Endothelial cell (in vitro differentiated cells): ENCODE measurements around the gene OGFOD2. TPM values are rescaled to one million over a fixed set of nuclear protein-coding genes. Genes with fewer than 3 reads are reported as not detected.
"Not testable (repeated sequence)": the region's sequence is repeated elsewhere in the genome, so short reads cannot be mapped to it uniquely, and the experiment has no call there.

Experiments
- DNase-seq: peaks from one replicate; pipeline ENCODE4 v3.0.0; 2021; ENCODE audit warnings: low spot score
- H3K27ac Mint-ChIP-seq: one replicate; pipeline ENCODE4 v1.8.0; 2021; ENCODE audit warnings: mixed read lengths, inconsistent platforms; ENCODE audit not compliant: unreplicated experiment
- H3K27me3 Mint-ChIP-seq: one replicate; pipeline ENCODE4 v1.8.0; 2021; ENCODE audit warnings: mild to moderate bottlenecking, moderate library complexity, mixed read lengths, inconsistent platforms; ENCODE audit not compliant: unreplicated experiment
- H3K36me3 Mint-ChIP-seq: one replicate; pipeline ENCODE4 v1.8.0; 2021; ENCODE audit warnings: mild to moderate bottlenecking, low read depth, mixed read lengths, inconsistent platforms; ENCODE audit not compliant: unreplicated experiment
- H3K4me1 Mint-ChIP-seq: one replicate; pipeline ENCODE4 v1.8.0; 2021; ENCODE audit warnings: mild to moderate bottlenecking, mixed read lengths, inconsistent platforms; ENCODE audit not compliant: unreplicated experiment
- H3K4me3 Mint-ChIP-seq: one replicate; pipeline ENCODE4 v1.8.0; 2021; ENCODE audit warnings: mild to moderate bottlenecking, mixed read lengths, inconsistent platforms; ENCODE audit not compliant: unreplicated experiment
- H3K9me3 Mint-ChIP-seq: one replicate; pipeline ENCODE4 v1.8.0; 2021; ENCODE audit warnings: mixed read lengths, inconsistent platforms; ENCODE audit not compliant: unreplicated experiment
- total RNA-seq: library from RNA; stranded (reverse); fragmentation: NEBNext Ultra II Directional; extraction: Animal tissue kit (Norgen Biotek cat#: 25700); gene quantifications from one replicate; pipeline ENCODE4 v1.2.1, GENCODE V29; 2021; ENCODE audit not compliant: unreplicated experiment
- TF ChIP-seq, protein P1 (sequence below): fragments of 200-600 bp; sonication (generic); IDR thresholded peaks from one replicate; pipeline ENCODE4 v1.5.0; 2021; ENCODE audit warnings: antibody characterized with exemption; ENCODE audit not compliant: unreplicated experiment

OGFOD2 gene
- total RNA-seq, 1 donor from 2014 or later = 10.4 TPM

DNA sequence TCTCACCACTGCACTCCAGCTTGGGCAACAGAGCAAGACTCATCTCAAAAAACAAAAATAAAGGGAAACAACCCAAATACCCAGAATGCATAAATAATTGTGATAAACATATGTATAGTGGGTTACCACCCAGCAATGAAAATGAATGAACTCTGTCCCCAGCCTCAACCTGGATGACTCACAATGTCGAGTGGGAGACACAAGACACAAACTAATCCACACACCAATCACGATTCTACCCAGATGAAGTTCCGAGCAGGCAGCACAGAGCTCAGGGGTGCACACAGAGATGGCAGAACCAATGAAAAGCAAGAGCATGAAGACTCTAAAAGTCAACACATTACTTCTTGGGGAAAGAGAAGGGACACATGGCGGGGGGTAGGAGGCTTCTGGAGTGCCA lies 35.9 kb upstream of the OGFOD2 start:
- TF ChIP-seq, protein P1, sequence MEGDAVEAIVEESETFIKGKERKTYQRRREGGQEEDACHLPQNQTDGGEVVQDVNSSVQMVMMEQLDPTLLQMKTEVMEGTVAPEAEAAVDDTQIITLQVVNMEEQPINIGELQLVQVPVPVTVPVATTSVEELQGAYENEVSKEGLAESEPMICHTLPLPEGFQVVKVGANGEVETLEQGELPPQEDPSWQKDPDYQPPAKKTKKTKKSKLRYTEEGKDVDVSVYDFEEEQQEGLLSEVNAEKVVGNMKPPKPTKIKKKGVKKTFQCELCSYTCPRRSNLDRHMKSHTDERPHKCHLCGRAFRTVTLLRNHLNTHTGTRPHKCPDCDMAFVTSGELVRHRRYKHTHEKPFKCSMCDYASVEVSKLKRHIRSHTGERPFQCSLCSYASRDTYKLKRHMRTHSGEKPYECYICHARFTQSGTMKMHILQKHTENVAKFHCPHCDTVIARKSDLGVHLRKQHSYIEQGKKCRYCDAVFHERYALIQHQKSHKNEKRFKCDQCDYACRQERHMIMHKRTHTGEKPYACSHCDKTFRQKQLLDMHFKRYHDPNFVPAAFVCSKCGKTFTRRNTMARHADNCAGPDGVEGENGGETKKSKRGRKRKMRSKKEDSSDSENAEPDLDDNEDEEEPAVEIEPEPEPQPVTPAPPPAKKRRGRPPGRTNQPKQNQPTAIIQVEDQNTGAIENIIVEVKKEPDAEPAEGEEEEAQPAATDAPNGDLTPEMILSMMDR = no peak
- H3K27me3 Mint-ChIP-seq = no peaks in the 10 kb centered on the region
- peaks cover 4% of the 10 kb centered on the region for H3K36me3 Mint-ChIP-seq
- no peak for DNase-seq
- no peak overlapping the region for H3K27ac Mint-ChIP-seq
- peaks cover 7% of the 10 kb centered on the region for H3K4me1 Mint-ChIP-seq
- H3K4me3 Mint-ChIP-seq = no peak overlapping the region
- H3K9me3 Mint-ChIP-seq = no peaks in the 10 kb centered on the region

DNA sequence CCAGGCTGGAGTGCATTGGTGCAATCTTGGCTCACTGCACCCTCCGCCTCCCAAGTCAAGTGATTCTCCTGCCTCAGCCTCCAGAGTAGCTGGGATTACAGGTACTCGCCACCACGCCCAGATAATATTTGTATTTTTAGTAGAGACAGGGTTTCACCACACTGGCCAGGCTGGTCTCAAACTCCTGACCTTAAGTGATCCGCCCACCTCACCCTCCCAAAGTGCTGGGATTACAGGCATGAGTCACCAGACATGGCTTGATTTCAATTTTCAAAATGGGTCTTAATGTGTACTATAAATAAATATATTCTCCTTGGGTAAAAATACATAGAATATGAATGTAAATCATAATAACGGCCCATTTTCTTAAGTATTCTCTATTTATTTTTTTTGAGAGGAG lies 33.7 kb upstream of the OGFOD2 start:
- H3K27ac Mint-ChIP-seq, H3K4me3 Mint-ChIP-seq, H3K36me3 Mint-ChIP-seq, H3K27me3 Mint-ChIP-seq, H3K9me3 Mint-ChIP-seq, H3K4me1 Mint-ChIP-seq, DNase-seq: not testable (repeated sequence)

DNA sequence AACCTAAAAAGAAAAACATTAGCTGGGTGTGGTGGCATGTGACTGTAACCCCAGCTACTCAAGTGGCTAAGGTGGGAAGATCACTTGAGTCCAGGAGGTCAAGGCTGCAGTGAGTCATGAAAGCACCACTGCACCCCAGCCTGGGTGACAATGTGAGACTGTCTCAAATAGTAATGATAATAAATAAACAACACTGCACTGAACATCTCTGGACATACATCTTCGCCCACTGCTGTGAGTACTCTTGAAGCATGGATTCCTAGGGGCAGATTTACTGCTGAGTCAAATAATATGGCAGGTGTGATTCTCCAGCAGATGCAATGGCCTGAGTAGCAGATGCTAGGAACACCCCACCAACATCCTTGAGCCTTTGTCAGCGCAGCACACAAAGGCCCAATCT lies 32.4 kb upstream of the OGFOD2 start:
- no peaks in the 10 kb centered on the region for H3K9me3 Mint-ChIP-seq
- DNase-seq = no peak
- no peak overlapping the region for H3K4me3 Mint-ChIP-seq
- TF ChIP-seq, protein P1 = no peak
- no peak overlapping the region for H3K27ac Mint-ChIP-seq
- H3K27me3 Mint-ChIP-seq = no peaks in the 10 kb centered on the region
- H3K4me1 Mint-ChIP-seq = peaks cover 7% of the 10 kb centered on the region
- H3K36me3 Mint-ChIP-seq = peaks cover 4% of the 10 kb centered on the region

DNA sequence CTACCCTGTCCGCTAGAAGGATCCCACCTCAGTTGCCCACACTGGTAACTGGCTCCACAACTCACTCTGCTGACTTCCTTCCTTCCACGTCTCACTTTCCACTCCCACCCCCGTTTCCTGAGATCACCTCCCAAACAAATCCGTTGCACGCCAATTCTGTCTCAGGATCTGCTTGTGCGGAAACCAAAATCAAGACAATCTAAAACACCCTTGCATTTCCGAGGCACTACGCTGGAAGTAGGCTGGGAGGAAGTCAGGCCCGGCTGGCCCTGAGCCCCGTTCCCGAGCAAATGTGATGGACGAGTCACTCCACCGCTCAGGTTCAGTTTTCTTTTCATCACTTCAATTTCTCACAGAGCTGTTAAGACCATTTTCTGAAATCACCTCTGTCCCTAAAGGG lies 31.8 kb upstream of the OGFOD2 start:
- Mint-ChIP-seq H3K27ac (peak overlapping the region; percentile 7), H3K27me3 (peaks cover 1% of the 10 kb centered on the region), H3K4me1 (peaks cover 7% of the 10 kb centered on the region), H3K9me3 (no peaks in the 10 kb centered on the region), H3K36me3 (peaks cover 4% of the 10 kb centered on the region), H3K4me3 (no peak overlapping the region)
- TF ChIP-seq, protein P1 = no peak
- no peak for DNase-seq

DNA sequence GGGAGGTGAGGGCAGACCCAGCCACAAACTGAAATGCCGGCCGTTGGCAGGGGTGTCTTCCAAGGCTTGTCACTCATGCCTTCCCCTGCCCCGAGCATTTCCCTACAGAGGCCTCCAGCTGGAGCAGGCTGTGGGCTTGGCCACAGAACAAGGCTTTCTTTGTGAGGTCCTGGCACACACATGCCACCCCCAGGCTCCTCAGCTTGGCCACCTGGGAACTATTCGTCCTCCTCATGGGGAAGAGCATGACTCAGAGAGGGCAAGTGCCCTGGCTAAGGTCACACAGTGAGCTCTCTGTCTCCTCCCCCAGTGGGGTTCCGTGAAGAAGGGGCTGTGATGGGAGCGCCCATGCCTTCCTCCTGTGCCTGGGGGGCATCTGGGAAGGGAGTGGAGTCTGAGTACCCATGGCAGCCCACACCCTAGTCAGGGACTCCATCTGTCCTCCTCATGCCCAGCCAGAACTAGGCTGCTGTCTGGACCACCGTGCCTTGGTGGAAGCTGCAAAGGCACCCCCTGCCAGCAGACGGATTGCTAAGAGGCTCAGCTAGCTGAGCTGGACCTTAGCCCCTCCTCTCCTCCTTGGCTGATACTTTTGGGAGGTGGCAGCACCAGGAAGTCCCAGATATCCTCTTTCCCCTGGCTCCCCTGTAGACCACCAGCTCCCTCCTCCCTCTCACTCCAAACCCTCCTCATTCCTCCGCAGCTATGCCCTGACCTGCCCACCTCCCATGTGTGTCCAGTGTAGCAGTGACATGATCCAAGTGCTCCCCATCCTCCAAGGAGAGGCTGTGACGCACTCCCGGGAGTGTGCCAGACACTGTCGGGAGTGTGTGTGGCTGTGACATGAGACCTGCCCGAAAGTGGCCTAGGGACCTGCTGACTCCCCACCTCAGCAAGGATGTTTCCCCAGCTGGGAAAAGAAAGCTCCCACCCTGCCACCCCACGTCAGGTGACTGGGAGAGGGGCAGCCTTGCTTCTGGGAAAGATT lies 30.1 kb upstream of the OGFOD2 start:
- DNase-seq = no peak
- TF ChIP-seq, protein P1 = no peak
- peaks cover 7% of the 10 kb centered on the region for H3K4me1 Mint-ChIP-seq
- H3K36me3 Mint-ChIP-seq = peaks cover 4% of the 10 kb centered on the region
- H3K27me3 Mint-ChIP-seq = peaks cover 1% of the 10 kb centered on the region
- H3K4me3 Mint-ChIP-seq = no peak overlapping the region
- no peaks in the 10 kb centered on the region for H3K9me3 Mint-ChIP-seq
- H3K27ac Mint-ChIP-seq = no peak overlapping the region
